HuH-7.5 (cell line): ENCODE measurements around the gene ZNF33B.
"Not testable (repeated sequence)": the region's sequence is repeated elsewhere in the genome, so short reads cannot be mapped to it uniquely, and the experiment has no call there.

Experiments
- DNase-seq: peaks from one replicate; pipeline ENCODE4 v3.0.0; 2011; ENCODE audit warnings: low spot score

Gene ZNF33B

DNA sequence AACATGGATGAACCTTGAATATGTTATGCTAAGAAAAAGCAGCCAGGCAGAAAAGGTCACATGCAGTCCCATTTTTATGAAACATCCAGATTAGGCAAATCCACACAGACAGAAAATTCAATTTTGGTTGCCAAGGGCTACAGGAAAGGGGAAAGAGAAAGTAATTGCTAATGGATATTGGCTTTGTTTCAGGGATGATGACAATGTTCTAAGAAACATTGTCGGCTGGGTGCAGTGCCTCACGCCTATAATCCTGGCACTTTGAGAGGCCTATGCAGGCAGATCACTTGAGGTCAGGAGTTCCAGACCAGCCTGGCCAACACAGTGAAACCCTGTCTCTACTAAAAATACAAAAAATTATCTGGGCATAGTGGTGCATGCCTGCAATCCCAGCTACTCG, 23.0 kb downstream of the ZNF33B start:
- no peak for DNase-seq

DNA sequence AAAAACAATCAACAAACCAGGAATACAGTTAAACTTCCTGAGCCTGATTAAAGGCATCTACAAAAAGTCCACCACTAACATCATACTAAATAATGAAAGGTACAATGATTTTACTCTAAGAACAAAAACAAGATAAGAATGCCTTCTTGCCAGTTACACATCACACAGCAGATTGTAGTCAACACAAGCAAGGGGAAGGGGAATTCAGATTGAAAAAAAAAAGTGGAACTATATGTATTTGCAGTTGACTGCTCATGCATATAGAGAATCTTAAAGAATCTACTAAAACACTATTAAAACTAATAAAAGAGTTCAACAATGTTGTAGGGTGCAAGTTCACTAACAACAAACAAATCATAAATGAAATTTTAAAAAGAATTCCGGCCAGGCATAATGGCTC, 28.5 kb downstream of the ZNF33B start:
- DNase-seq: no peak

DNA sequence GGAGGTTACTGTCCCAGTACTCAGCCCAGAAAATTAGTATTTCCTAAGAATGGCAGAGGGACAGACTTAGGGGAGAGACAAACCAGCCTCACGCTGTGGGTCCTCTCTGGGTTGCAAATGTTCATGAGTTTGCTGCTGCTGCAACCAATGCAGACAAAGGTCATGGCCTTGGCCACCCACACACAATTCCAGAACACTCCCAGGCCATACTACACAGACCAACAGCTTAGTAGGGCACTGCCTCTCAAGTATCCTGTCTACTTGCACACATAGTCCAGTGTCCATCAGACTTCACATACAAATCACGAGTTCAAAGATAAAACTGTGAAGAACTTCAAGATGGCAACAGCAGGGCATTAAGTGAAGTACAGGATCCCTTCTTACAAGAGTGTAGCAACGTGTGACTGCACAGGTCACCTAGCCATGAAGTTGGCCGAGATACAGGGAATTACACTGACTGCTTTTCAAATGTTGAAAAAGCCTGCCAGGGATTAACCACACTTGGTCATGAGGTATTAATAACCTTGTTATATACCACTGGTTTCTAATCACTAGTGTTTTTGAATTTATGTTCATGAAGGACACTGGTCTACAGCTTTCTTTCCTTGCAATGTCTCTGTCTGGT, 40.0 kb downstream of the ZNF33B start:
- DNase-seq: no peak

- no peak for DNase-seq
Measured at GRCh38 chr10:42596196-42596595, 42.2 kb downstream of the ZNF33B start.

DNA sequence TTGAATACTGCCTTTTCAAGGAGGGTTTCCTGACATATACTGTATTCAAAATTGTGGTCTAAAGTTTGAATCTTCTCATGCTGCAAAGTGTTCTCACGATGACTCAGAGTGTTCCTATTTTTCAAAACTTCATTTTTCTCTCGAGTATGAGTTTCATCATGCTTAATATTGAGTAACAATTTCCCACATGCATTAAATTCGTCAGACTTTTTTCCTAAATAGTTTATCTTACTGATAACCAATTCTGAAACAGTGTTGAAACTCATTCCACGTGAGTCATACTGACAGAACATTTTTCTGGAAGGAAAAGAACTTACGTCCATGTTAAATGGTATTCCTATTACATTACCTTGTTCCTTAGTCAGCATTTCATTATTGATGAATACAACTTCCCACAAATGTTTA, 44.1 kb downstream of the ZNF33B start:
- no peak for DNase-seq

DNA sequence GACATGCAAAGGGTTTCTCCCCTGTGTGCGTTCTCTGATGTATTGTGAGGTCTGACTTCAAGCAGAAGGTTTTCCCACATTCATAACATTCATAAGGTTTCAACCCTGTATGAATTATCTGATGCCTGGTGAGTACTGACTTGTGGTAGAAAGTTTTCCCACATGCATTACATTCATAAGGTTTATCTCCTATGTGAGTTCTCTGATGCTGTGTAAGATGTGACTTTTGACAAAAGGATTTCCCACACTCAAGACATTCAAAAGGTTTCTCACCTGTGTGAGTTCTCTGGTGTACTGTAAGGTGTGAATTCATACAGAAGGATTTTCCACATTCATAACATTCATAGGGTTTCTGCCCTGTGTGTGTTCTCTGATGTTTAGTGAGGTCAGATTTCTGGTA, 45.1 kb downstream of the ZNF33B start:
- no peak for DNase-seq

DNA sequence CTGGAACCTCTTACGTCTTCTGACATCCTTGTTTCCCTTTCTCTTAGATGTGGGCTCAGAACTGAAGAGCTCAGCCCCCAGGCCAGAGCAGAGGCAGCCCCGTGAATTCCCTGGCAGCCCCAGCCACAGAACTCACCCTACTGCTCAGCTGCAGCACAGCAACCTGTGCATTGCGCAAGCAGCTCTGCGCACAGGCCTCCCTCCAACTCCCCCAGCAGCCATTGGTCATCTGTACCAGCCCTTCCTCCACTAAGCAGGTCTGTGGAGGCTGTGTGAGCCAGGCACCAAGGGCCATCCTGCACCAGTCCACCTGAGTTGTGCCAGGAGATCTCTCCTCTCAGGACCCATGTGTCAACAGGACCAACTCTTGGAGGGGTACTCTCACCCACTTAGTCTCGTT, 54.5 kb downstream of the ZNF33B start:
- DNase-seq: no peak

DNA sequence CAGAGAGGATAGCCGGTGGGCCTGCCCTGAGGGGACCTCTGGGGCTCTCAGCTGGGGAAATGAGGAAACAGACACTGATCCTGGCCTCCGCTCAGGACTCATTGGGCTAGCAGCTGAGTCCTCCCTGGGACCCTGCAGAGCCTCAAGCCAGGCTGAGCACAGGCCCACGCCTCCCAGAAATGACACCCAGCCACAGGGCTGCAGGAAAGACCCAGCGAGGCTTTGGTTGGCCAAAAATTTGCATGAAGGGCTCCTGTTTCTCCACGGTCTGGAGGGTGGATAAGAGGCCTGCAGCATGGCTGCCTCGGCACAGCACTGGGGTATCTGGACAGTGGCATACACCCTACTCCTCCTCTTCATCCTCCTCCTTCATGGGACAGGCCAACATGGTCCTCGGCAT, 60.4 kb downstream of the ZNF33B start:
- no peak for DNase-seq

DNA sequence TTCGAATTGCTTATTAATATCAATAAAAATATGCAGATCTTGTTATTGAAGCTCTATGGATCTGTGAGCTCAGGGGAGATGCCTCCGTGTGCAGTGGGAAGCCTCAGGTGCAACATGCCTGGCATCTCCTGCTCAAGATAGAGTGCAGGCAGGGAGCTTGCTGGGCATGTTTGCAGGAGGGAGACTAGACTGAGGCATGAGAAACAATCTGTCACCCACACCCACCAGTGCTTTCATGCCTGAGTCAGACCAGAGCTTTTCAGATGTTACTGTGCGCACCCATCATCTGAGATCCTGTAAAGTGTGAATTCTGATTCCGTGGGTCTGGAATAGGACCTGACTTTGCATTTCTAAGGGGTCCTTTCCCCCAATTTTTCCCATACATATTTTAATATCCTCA, 62.0 kb downstream of the ZNF33B start:
- no peak for DNase-seq

DNA sequence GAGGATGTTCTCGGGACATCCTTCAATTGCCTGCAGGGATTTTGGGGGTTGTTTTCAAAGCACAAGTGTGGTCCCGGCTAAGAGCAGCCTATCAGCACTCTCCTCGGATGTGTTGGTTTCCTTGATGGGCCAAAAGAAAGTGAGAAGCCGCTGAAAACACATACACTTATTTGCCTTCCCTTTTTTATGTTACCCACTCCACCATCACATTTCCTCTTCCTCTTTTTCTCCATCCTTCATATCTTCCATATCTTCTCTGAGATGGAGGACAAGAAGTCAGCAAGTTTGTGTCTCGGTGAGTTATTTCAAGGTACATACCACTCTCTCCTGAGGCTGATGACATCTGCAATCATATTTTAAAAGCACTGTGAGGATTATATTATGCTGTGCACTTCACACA, 64.0 kb downstream of the ZNF33B start:
- DNase-seq: no peak

DNA sequence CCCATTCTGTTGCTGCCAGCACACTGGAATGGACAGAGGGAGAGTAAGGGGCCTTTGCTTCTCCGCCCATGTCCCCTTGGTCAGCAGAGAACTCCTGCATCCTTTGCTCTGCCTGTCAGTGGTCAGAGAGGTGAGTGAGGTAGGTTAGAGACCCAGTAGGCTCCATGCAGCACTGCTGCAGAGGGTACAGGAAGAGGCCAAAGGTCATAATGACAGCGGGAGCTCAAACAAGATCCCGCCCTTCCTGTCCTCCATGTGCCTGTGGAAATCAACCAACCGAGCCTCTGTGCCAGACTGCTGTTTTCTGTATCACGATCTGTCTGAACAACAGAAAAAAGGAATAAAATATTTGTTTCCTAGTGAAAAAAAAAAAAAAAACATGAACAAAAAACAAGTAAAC, 81.4 kb downstream of the ZNF33B start:
- DNase-seq: no peak

- DNase-seq: not testable (repeated sequence)
Measured at GRCh38 chr10:42553576-42553975, 84.8 kb downstream of the ZNF33B start.

DNA sequence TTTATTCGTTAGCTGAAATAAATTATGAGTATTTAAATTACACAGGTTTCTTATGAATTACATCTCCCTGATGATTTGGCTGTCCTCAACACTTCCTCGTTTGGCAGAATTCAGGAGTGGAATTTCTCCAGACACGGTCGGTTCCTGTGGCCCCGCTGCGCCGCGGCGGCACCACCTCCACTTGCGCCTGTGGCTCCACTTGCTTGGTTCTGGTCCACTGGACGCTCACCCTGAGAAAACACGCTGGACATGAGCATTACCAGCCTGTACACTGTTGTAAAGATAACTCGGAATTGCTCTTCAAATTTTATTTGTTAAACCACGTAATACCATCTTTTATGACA, 85.3 kb downstream of the ZNF33B start:
- no peak for DNase-seq

DNA sequence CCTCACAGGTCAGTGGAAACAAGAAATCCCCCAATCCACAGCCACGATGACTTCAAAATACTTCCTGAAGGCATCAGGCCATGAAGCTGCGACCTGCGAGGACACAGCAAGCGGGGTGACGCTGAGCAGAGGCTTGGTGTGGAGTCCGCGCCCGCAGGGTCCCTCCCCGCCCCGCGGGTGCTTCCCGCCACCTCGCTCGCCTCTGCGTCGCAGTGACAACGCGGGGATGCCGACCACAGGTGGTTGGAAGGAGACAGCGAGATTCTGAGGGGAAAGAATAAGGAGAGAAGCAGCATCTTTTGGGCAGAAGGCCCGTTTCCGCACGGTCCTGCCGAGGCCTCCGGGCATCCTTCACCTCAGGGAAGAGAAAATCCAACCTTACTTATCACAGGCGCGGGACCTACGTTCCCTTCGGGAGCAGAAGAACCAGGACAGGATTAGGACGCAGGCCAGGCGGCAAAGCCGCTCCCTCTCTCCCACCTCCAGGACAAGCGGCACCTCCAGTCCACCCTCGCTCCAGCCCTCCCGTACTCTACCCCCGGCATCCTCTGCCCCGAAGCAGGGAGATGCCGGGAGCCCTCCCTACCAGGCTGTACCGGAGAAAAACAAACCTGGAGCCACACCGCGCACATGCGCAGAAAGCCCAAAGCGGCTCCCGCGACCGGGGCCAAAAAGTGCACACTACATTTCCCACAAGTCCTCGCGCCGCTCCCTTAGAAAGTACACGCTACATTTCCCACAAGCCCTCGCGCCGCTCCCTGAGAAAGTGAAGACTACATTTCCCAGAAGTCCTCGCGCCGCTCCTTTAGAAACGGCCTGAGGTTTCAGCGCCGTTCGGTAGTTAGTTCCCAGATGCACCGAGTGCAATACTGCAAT, 85.9 kb downstream of the ZNF33B start:
- DNase-seq: peak; percentile 60

GRCh38 chr10:42551582-42552187, 86.7 kb downstream of the ZNF33B start:
- no peak for DNase-seq

- no peak for DNase-seq
Measured at GRCh38 chr10:42549851-42550250, 88.5 kb downstream of the ZNF33B start.

GRCh38 chr10:42548254-42548653, 90.1 kb downstream of the ZNF33B start:
- DNase-seq: no peak

DNA sequence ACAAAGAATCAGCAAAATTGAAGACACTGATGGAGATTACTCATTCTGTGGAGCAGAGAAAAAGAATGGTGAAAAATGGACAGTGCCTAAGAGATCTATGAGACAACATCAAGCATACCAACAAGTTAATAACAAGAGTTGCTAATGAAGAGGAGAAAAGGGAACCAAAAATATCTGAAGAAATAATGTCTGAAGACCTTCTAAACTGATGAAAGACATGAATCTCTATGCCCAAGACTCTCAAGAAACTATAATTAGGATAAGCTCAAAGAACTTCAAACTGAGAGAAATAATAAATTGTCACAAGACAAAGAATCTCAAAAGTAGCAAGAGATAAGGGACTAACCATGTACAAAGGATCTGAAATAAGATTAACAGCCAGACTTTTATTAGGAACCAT, 93.4 kb downstream of the ZNF33B start:
- no peak for DNase-seq

DNA sequence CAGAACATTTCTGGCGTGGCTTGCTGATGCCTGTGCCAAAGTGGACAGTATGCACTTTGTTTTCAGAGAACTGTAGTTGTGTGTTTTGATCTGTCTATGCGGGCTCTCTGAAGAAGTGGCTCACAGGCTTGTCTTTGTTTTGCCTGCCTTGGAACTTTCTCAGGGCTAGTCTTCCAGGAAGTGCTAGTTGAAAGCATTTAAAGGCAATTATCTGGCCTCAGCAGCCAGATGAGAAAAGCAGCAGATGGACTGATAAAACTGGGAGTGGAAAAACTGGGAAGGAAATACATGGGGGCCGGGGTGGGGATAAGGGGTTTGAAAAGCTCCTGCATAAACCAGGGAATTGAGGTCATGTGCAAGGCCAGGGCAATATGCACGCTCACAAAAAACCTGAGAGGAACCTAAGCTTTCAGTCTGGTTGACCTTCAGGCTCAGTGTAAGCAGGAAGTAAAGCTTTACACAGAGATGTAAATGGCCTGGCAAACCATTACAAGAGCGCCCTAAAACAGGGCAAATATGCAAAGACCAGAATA, 94.5 kb downstream of the ZNF33B start:
- DNase-seq: no peak
